ENCODE results near the gene MIA3.
"Not testable (repeated sequence)": the region's sequence is repeated elsewhere in the genome, so short reads cannot be mapped to it uniquely, and the experiment has no call there.

The MIA3 gene

GRCh38 chr1:222618001-222618879 is at the start of gene MIA3:
Gene MIA3, plus strand, starts transcription at chr1:222618097. Its CDS starts 14 bp downstream, at chr1:222618111.
- ATAC-seq = peak; percentile 83
- peaks cover 20% of the 10 kb centered on the region for H3K36me3 Mint-ChIP-seq
- H3K27me3 Mint-ChIP-seq = no peaks in the 10 kb centered on the region
- peak within 1 kb of the TSS; percentile 87 for H3K27ac Mint-ChIP-seq
- peak within 1 kb of the TSS; percentile 92 for H3K4me3 Mint-ChIP-seq
- peaks cover 37% of the 10 kb centered on the region for H3K4me1 Mint-ChIP-seq
- no peaks in the 10 kb centered on the region for H3K9me3 Mint-ChIP-seq

DNA sequence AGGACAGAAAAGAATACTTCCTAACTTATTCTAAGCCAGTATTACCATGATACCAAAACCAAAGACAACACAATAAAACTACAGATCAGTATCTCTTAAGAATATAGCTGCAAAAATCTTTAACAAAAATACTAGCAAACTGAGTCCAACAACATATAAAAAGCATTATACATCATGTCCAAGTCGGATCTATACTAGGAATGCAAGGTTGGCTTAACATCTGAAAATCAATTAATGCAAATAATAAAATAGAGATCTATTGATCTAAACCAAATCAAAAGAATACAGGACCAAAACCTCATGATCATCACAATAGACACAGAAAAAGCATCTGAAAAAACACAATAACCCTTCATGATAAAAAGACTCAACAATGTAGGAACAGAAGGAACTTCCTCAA is 47.1 kb upstream of the MIA3 start:
- H3K9me3 Mint-ChIP-seq = peaks cover 4% of the 10 kb centered on the region
- peaks cover 94% of the 10 kb centered on the region for H3K36me3 Mint-ChIP-seq
- peaks cover 44% of the 10 kb centered on the region for H3K4me1 Mint-ChIP-seq
- H3K27me3 Mint-ChIP-seq = no peaks in the 10 kb centered on the region
- no peak overlapping the region for H3K27ac Mint-ChIP-seq
- no peak overlapping the region for H3K4me3 Mint-ChIP-seq
- ATAC-seq = no peak

- Mint-ChIP-seq H3K27ac (no peak overlapping the region), H3K9me3 (no peaks in the 10 kb centered on the region), H3K36me3 (peaks cover 77% of the 10 kb centered on the region), H3K27me3 (no peaks in the 10 kb centered on the region), H3K4me1 (peaks cover 52% of the 10 kb centered on the region), H3K4me3 (no peak overlapping the region)
- ATAC-seq = no peak
These were observed 38.6 kb upstream of the MIA3 start for GRCh38 chr1:222579316-222579715.

- ATAC-seq = no peak
- Mint-ChIP-seq H3K9me3 (no peaks in the 10 kb centered on the region), H3K4me1 (peaks cover 58% of the 10 kb centered on the region), H3K36me3 (peaks cover 58% of the 10 kb centered on the region), H3K4me3 (no peak overlapping the region), H3K27ac (peak overlapping the region; percentile 73), H3K27me3 (no peaks in the 10 kb centered on the region)
These were observed 35.7 kb upstream of the MIA3 start for GRCh38 chr1:222582099-222582774.

DNA sequence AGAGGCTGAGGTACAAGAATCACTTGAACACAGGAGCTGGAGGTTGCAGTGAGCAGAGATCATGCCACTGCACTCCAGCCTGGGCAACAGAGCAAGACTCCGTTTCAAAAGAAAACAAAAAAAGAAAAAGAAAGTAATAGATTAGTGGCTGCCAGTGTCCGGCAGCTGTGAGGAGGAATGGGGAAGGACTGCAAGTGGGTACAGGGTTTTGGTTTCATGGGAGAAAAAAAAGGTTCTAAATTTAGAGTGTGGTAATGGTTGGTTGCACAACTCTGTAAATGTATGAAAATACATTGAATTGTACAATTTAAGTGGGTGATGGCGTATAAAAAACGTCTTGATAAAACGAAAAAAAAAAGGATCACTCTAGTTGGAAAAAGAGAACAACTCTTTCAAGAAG is 34.8 kb upstream of the MIA3 start:
- peak; percentile 95 for ATAC-seq
- peaks cover 59% of the 10 kb centered on the region for H3K36me3 Mint-ChIP-seq
- no peaks in the 10 kb centered on the region for H3K9me3 Mint-ChIP-seq
- peak overlapping the region; percentile 73 for H3K27ac Mint-ChIP-seq
- H3K4me1 Mint-ChIP-seq = peaks cover 66% of the 10 kb centered on the region
- no peaks in the 10 kb centered on the region for H3K27me3 Mint-ChIP-seq
- peak overlapping the region; percentile 67 for H3K4me3 Mint-ChIP-seq

- ATAC-seq = no peak
- no peak overlapping the region for H3K27ac Mint-ChIP-seq
- peaks cover 83% of the 10 kb centered on the region for H3K4me1 Mint-ChIP-seq
- H3K4me3 Mint-ChIP-seq = no peak overlapping the region
- no peaks in the 10 kb centered on the region for H3K27me3 Mint-ChIP-seq
- peaks cover 37% of the 10 kb centered on the region for H3K36me3 Mint-ChIP-seq
- no peaks in the 10 kb centered on the region for H3K9me3 Mint-ChIP-seq
These were observed 31.1 kb upstream of the MIA3 start for GRCh38 chr1:222586842-222587241.

GRCh38 chr1:222588135-222588534 is 29.8 kb upstream of the MIA3 start:
- peaks cover 71% of the 10 kb centered on the region for H3K4me1 Mint-ChIP-seq

DNA sequence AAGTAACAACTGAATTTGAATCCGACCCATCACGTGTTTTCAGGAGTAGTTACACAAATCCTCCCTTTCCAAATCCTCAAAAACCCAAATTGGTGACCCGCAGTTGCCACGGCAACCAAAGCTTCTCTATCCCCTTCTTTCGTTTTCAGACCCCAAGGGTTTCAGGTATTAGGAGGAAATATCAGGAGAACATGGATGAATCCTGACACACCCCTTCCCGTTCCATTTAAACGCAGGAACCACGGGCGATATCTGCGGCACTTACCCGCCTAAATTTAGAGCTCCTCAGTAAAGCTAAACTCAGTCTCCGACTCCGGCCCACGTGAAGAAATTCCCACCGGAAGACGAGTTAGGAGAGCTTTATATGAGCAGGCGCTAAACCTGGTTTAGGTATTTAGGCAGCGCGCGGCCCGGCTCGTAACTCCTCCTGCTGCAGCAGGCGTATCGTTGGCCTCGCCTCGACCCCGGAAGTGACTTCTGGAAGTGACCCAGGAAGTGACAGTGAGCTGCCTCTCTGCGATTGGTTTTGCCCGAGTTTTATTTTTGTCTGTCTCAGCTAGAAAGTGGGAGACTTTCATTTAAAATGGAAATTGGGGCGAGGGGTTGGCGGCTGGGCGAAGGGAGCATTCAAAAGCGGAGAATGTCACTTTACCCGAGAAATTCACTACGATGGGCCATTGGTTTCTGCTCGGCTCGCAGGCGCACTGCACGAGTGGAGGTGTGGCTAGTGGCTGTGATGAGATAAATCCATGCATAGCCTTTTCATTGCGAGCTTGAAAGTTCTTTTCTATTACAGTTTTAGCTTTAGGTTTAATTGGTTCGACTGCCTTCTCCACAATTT is 28.2 kb upstream of the MIA3 start, which contains the start of gene TAF1A:
TAF1A (minus strand) TSS at position 472 of the 841 bp plus-strand sequence.
- H3K4me3 Mint-ChIP-seq = peak within 1 kb of the TSS; percentile 91
- H3K9me3 Mint-ChIP-seq = no peaks in the 10 kb centered on the region
- H3K36me3 Mint-ChIP-seq = peaks cover 22% of the 10 kb centered on the region
- peak; percentile 99 for ATAC-seq
- H3K27ac Mint-ChIP-seq = peak within 1 kb of the TSS; percentile 92
- H3K27me3 Mint-ChIP-seq = no peaks in the 10 kb centered on the region
- H3K4me1 Mint-ChIP-seq = peaks cover 56% of the 10 kb centered on the region

More at GRCh38 chr1:222588135-222588534, 29.8 kb upstream of the MIA3 start:
- Mint-ChIP-seq H3K9me3 (no peaks in the 10 kb centered on the region), H3K4me3 (peak overlapping the region; percentile 36), H3K36me3 (peaks cover 26% of the 10 kb centered on the region), H3K27me3 (no peaks in the 10 kb centered on the region), H3K27ac (peak overlapping the region; percentile 92)
- ATAC-seq = no peak

DNA sequence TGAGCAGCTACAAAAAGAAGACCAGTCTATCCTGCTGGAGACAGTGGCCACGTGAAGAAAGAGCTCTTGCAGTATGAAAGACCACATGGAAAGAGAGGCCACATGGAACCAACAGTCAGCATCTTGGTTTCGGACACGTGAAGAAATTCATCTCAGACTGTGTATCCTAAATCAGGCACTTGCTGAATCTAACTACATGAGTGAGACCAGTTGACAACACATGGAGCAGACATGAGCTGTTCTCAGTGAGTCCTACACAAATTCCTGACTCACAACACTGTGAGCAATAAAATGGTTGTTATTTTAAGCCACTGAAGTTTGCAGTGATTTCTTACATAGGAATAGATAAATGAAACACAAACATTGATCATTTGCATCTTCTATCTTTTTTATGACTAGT is 25.7 kb upstream of the MIA3 start:
- peaks cover 22% of the 10 kb centered on the region for H3K36me3 Mint-ChIP-seq
- H3K27me3 Mint-ChIP-seq = no peaks in the 10 kb centered on the region
- no peak for ATAC-seq
- peaks cover 34% of the 10 kb centered on the region for H3K4me1 Mint-ChIP-seq
- H3K9me3 Mint-ChIP-seq = peaks cover 4% of the 10 kb centered on the region
- no peak overlapping the region for H3K4me3 Mint-ChIP-seq
- H3K27ac Mint-ChIP-seq = no peak overlapping the region

GRCh38 chr1:222594789-222595188 is 23.1 kb upstream of the MIA3 start:
- Mint-ChIP-seq H3K27me3 (no peaks in the 10 kb centered on the region), H3K4me1 (peaks cover 9% of the 10 kb centered on the region), H3K27ac (no peak overlapping the region), H3K9me3 (peaks cover 4% of the 10 kb centered on the region), H3K4me3 (no peak overlapping the region), H3K36me3 (peaks cover 10% of the 10 kb centered on the region)
- ATAC-seq = no peak

- no peak overlapping the region for H3K4me3 Mint-ChIP-seq
- H3K27me3 Mint-ChIP-seq = no peaks in the 10 kb centered on the region
- peaks cover 10% of the 10 kb centered on the region for H3K36me3 Mint-ChIP-seq
These were observed 21.2 kb upstream of the MIA3 start for GRCh38 chr1:222596696-222597095.

GRCh38 chr1:222600281-222600680 is 17.6 kb upstream of the MIA3 start:
- no peak for ATAC-seq
- H3K4me1 Mint-ChIP-seq = no peaks in the 10 kb centered on the region
- peaks cover 4% of the 10 kb centered on the region for H3K9me3 Mint-ChIP-seq
- H3K27me3 Mint-ChIP-seq = no peaks in the 10 kb centered on the region
- H3K36me3 Mint-ChIP-seq = peaks cover 9% of the 10 kb centered on the region
- no peak overlapping the region for H3K4me3 Mint-ChIP-seq
- no peak overlapping the region for H3K27ac Mint-ChIP-seq

More at GRCh38 chr1:222596696-222597095, 21.2 kb upstream of the MIA3 start:
- Mint-ChIP-seq H3K9me3 (peaks cover 4% of the 10 kb centered on the region), H3K27ac (no peak overlapping the region), H3K4me1 (no peaks in the 10 kb centered on the region)
- ATAC-seq = no peak

- no peak for ATAC-seq
- H3K4me1 Mint-ChIP-seq = no peaks in the 10 kb centered on the region
- H3K4me3 Mint-ChIP-seq = no peak overlapping the region
- H3K36me3 Mint-ChIP-seq = no peaks in the 10 kb centered on the region
- H3K27ac Mint-ChIP-seq = no peak overlapping the region
- H3K27me3 Mint-ChIP-seq = no peaks in the 10 kb centered on the region
- H3K9me3 Mint-ChIP-seq = no peaks in the 10 kb centered on the region
These were observed 16.6 kb upstream of the MIA3 start for GRCh38 chr1:222601257-222601656.

GRCh38 chr1:222606757-222607156 is 11.1 kb upstream of the MIA3 start:
- Mint-ChIP-seq H3K27ac (no peak overlapping the region), H3K4me3 (no peak overlapping the region), H3K4me1 (no peaks in the 10 kb centered on the region), H3K9me3 (peaks cover 5% of the 10 kb centered on the region), H3K27me3 (no peaks in the 10 kb centered on the region), H3K36me3 (peaks cover 8% of the 10 kb centered on the region)
- ATAC-seq = no peak

- not testable (repeated sequence) for H3K4me3 Mint-ChIP-seq, ATAC-seq, H3K27ac Mint-ChIP-seq, H3K9me3 Mint-ChIP-seq, H3K36me3 Mint-ChIP-seq, H3K27me3 Mint-ChIP-seq, H3K4me1 Mint-ChIP-seq
These were observed 8.8 kb upstream of the MIA3 start for GRCh38 chr1:222609111-222609510.
